ENCODE measurements around the gene LOXL1.

The LOXL1 gene

GRCh38 chr15:73899197-73900094 is 26.8 kb upstream of the LOXL1 start:
- no peak for DNase-seq (ENCODE audit: low read depth)

DNA sequence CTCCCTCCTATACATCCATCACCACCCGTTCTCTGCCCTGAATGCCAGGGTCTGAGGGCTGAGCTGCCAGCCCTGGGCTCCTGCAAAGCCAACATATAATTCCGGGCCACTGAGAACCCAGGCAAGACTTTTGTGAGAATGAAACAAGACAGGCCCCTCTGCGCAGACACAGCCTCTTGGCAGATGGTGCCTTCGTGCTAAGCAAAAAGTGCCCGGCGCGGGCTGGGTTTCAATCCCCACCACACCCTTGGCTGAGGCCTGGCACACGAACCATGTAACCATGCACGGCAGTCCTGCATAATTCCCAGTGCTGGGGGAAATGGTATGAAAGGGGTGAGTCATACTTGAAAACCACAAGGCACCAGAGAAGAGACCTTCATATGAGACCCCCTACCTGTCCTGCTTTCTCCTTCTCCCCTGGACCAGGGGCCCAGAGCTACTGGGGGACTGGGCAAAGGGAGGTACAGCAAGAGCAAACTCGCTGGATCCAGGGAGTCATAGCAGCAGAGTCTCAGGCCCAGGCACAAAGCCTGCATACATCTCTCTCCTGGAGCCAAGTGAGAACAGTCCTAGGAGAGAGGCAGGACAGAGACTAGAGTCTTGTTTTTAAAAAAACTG is 26.1 kb upstream of the LOXL1 start:
- peak; percentile 26 for DNase-seq (ENCODE audit: low read depth)

- DNase-seq (ENCODE audit: low read depth): no peak
These were observed 25.0 kb upstream of the LOXL1 start for GRCh38 chr15:73901126-73901810.

DNA sequence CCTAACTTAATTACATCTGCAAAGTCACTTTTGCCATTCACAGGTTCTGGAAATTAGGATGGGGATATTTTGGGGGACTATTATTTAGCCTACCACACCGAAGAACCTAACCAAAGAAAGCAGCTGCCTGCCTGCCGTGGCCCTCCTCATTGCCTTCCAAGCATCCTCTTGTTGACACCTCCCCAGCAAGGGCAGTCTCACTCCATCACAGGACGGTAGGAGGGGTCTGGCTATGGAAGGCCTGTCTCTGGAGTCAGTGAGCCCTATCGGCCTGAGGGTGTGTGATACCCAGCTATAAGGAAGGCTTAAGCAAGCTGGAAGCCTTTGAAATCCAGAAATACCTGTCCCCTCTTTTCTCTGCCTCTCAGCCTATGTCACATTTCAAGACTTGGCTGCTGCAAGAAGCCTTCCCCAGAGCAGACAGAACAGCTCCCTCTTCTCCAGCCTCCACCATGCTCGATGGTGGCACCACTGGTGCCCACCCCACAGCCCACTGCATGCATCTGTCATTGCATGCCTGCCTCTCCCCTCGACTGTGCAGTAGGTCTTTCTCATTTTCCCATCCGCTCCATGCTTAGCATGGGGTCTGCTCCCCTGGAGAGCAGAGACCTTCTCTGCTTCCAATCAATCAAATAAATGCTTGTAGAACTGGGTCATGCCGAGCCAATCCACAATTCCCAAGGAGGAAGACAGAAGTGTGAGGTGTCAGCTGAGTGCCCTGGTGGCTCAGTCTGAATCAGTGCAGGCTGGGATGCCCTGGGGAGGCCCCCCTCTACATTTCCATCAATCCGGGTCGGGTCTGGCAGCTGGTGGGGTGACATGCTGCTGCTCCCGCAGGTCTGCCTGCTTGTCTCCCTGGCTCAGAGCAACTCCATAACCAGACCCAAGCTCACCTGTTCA is 23.9 kb upstream of the LOXL1 start:
- no peak for DNase-seq (ENCODE audit: low read depth)

DNA sequence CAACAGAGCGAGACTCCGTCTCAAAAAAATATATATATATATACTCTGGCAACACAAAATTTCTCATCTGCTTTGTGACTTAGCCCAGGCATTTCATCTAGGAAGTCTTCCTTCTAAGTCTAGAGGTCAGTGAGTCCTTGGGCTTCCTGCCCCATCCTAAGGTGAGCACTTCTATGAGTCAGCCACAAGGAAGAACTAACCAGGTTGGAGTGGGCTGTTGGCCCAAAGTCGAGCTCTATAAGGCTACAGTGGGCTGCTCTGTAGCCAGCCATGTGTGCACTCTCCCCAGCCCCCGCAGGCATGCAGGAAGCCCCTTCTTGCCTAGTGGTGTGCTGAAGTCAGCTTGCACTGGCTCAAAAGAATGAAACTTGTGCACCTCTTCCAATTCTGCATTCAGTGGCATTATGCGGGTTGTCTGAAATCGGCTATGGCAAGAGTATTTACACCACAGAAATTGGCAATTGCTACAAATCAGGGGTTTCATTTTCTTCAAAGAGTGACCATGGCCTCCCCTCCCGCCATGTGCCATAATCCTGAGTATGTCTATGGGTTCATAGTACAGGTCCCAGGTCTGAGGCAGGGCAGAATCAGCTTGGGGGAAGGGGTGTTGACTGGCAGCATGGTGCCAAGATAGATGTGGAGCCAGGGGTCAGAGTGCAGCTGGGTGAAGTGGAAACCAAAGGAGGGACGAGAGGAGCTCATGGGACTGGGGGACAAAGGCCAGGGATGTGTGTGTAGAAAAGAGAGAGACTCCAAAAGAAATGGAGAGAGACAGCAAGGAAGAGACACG is 22.0 kb upstream of the LOXL1 start:
- no peak for DNase-seq (ENCODE audit: low read depth)

DNA sequence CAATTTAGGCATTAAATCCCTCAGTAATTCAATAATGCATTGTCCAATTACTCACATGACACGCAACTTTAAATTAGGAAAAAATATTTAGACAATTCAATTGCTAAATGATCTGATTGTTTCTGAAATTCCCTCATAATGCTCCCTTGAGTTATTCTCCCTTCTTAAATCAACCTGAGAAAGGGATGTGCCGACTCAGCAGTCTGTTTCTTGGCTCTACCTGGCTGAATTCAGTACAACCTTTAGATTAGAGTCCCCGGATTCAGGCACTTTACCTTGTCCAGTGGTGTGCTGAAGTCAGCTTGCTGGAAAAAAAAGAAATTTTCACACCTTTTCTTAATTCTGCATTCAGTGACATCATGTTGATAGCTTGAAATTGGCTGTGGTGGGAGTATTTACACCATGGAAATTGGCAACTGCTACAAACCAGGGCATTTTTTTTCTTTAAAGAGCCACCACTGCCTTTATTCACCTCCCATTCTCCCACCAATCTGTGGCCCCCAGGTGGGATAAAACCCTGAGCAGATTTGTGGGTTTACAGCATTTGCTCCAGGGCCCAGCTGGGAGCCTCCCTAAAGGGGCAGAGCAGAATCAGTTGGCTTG is 20.9 kb upstream of the LOXL1 start:
- DNase-seq (ENCODE audit: low read depth): no peak

DNA sequence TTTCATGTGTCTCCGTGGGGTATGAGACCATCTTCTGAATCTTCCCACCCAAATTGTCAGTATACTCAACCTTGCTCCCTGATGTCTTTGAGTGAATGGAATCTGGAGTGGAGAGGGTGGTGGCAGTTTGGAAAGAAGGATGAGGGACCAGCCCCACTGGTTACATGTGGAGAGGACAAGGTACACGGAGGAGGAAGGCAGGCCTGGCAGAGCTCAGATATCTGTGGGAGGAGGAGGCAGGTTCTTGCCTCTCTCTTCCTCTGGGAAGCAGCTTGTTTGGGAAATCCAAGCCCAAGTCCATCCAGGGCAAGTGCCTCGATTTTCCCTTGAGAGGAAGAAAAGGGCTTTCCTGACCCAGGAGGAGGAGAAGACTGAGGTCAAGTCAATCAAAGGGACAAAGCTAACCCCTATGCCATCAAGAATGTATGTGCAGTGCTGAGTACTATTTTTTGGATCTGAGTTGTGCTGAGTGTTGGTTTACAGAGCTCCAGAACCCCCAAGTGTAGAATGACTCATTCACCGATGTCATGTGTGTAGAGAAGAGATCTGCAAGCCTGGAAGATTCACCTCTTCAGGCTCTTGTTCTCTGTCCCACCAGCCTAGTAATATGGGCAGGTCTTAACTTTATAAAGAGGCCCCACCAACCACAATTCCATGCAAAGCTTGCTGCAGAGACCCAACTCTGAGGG is 19.8 kb upstream of the LOXL1 start:
- peak; percentile 29 for DNase-seq (ENCODE audit: low read depth)

GRCh38 chr15:73907035-73907408 is 19.2 kb upstream of the LOXL1 start:
- no peak for DNase-seq (ENCODE audit: low read depth)

DNA sequence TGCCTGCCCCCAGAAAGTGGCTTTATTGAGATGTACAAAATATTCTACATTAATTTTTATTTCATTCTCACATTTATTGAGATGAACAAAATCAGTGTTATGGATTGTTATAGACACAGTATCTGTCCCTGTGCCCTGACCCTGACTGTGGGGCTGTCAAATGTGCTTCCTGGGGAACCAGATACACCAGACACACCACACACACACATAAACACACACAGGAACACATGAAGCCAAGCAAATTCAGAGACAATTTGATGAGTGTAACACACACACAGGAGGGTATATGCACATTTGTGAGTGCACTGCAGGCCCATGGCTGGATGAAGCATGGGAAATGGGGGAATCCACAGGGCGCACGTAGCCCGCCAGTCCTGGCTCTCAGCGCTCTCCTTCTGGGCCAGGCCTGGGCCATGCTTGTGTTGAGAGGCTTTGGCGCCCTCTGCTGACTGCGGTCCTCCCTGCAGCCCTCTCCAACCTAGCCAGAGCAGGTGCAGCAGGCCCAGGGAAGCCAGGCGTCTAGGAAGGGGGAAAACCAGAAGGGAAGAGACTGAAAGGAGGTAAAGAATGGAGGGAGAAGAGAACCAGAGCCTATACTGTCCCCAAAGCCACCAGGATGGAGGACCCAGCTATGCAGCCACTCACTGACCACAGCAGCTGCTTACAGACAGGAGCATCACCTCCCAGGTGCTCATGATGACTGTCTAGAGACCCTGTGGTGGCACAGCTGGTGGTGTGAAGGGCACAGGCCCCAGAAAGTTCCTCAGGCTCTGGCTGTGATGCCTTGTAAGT is 18.0 kb upstream of the LOXL1 start:
- DNase-seq (ENCODE audit: low read depth): peak; percentile 57

DNA sequence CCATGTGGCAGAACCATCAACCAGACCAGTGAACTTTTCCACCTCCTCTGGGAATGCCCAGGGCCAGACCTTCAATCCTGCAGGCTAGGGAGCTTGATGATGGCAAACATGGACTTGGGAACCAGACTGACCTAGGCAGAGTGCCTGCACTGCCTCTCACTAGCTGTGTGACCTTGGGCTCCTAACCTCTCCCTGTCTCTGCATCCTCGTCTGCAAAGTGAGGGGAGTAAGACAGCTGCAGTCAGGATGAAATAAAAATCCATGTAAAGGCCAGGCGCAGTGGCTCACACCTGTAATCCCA is 17.5 kb upstream of the LOXL1 start:
- DNase-seq (ENCODE audit: low read depth): no peak

DNA sequence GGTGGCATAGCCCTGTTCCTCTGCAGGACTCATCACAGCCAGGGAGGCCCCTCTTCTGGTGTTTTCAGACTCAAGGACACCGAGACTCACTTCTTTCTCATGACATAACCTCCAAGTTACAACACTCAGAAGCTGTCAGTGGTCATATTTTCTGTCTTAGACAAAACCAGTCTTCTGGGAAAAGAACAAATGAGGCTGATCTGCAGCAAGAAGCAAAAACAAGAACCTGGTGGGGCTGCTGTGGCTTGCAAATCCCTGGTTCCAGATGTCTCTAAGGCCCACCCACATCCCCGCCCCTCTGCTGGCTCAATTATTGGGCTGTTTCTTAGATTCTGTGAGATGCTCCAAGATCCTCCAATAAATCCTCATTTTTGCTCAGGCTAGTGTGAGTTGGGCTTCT is 16.6 kb upstream of the LOXL1 start:
- DNase-seq (ENCODE audit: low read depth): peak; percentile 72

DNA sequence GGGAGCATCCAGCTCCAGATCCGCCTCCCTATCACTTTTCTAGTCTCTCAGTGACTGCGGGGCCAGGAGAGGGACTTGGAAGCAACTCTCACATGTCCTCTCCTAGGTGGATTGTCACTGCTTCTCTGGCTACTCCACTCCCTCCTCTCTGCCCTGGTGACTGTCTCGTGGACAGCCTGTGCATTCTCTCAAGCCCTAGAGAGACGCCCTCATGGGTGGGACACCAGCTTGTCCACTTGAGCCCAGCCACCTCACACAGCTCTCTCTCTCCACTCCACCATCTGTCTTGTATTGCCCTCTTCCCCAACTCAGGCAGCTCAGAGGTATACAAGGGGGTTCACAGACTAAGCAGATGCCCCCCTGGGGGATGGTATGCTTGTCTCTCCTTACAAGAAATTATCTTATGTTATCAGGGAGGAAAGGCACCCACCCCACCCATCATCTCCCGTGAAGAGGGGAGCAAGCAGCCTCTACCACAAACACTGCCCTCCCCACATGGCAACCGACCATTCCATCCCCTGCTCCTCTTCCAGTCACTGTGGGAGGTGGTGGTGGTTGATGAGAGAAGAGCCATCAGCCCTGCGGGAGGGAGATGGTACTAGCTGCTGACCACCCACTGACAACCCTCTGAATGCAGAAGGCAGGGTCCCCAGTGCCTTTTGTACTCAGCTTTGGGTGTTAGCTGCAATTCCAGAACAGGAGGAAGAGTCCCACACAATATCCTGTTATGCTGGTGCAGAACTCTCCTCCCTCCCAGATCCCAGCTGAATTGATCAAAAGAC is 15.5 kb upstream of the LOXL1 start:
- DNase-seq (ENCODE audit: low read depth): no peak

DNA sequence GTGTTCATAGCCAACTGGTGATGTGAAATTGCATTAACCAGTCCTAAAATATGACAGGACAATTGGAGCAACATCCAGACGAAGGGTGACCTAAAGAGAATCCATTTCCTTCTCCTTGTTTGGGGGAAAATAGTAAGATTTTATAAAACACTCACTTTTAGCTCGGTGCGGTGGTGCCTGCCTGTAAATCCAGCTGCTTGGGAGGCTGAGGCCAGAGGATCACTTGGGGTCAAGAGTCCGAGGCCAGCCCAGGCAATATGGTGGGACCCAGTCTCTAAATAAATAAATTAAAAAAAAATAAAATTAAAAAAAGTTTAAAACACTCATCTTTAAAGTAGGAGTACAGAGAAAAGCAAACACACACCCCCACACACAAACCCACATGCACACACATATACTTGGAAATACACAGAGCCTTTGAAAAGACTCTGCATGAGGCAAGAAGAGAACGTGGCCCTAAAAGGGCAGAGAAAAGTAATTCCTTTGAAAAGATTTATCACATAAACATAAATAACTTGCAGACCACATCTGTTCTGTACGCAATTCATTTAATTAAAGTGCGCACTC is 14.1 kb upstream of the LOXL1 start:
- no peak for DNase-seq (ENCODE audit: low read depth)

DNA sequence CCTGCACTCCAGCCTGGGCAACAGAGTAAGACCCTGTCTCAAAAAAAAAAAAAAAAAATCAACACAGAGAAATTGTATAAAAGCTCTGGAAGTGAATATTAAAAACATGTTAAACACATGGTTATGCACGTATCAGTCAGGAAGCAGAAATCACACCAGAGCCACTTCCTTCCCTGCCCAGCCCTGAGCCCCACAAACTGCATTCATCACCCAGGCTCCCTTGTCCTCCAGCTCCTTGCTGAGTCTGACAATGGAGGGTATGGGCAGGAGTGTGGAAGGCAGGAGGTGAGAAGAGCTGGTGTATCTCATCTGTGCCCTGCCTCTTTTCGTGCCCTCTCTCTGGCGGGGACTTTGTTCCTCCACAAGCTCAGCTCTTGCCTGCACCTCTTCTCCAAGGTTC is 12.1 kb upstream of the LOXL1 start:
- no peak for DNase-seq (ENCODE audit: low read depth)

GRCh38 chr15:73915082-73915481 is 11.2 kb upstream of the LOXL1 start:
- no peak for DNase-seq (ENCODE audit: low read depth)

DNA sequence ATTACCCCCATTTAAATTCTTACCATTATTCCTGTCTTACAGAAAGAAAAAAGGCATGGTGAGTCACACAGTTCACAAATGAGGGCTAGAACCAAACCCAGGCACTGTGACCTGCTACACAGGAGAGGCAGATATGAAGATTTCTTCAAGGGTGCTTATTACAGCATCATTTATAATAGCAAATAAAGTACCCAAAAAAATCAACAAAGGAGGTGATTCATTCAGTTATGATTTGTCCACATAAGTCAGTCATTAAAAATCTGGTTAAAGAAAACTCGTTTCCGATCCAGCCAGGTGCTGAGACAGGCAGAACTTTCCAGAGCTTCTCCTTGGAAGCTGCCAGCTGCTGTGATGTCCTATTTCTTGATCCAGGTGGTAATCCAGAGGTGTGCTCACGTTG is 7.5 kb upstream of the LOXL1 start:
- no peak for DNase-seq (ENCODE audit: low read depth)

GRCh38 chr15:73919706-73920105 is 6.6 kb upstream of the LOXL1 start:
- DNase-seq (ENCODE audit: low read depth): no peak

- no peak for DNase-seq (ENCODE audit: low read depth)
These were observed 4.9 kb upstream of the LOXL1 start for GRCh38 chr15:73921254-73921925.
